ENCODE results near the gene NCOA1. TPM values are rescaled to one million over a fixed set of nuclear protein-coding genes. Genes with fewer than 3 reads are reported as not detected.

Gene NCOA1
- total and polyA plus RNA-seq, 8 donors: 6.2 to 27.0 (median 17.3) TPM

DNA sequence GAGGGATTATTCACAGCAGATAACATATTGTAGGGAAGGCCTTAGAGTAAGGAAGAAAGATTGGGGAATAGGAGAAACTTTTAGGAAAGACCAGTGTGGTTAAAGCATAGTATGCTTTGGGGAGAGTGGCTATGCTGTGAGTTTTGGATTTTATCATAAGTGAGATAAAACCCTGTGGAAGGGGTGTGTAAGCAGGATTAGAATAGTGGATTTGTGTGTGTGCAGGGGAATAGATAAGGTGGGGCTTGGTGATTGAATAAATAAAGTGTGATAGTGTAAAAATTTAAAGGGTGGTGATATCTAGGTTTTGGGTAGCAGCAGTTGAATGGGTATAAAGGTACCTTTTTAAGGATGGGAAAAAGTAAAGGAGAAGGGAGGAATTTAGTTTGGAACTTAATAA lies 137.7 kb downstream of the NCOA1 start:
- intact Hi-C loops (cut with DNase I): no loop called here
- H3K4me3 ChIP-seq: no peak overlapping the region
- no peaks in the 10 kb centered on the region for H3K36me3 ChIP-seq
- peaks cover 16 to 17% (median 16%) of the 10 kb centered on the region in 3 donors for H3K4me1 ChIP-seq
- DNase-seq: no peak
- TF ChIP-seq, protein P1, sequence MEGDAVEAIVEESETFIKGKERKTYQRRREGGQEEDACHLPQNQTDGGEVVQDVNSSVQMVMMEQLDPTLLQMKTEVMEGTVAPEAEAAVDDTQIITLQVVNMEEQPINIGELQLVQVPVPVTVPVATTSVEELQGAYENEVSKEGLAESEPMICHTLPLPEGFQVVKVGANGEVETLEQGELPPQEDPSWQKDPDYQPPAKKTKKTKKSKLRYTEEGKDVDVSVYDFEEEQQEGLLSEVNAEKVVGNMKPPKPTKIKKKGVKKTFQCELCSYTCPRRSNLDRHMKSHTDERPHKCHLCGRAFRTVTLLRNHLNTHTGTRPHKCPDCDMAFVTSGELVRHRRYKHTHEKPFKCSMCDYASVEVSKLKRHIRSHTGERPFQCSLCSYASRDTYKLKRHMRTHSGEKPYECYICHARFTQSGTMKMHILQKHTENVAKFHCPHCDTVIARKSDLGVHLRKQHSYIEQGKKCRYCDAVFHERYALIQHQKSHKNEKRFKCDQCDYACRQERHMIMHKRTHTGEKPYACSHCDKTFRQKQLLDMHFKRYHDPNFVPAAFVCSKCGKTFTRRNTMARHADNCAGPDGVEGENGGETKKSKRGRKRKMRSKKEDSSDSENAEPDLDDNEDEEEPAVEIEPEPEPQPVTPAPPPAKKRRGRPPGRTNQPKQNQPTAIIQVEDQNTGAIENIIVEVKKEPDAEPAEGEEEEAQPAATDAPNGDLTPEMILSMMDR (IDR thresholded peaks at IDR 0.05): no peak
- H3K27ac ChIP-seq: no peak overlapping the region
- H3K27me3 ChIP-seq: no peaks in the 10 kb centered on the region
- no peak for FAIRE-seq
- no peak for ATAC-seq
- no peaks in the 10 kb centered on the region for H3K9me3 ChIP-seq

GRCh38 chr2:24632172-24632571 lies 141.1 kb downstream of the NCOA1 start:
- H3K27ac ChIP-seq: no peak overlapping the region
- H3K27me3 ChIP-seq: no peaks in the 10 kb centered on the region
- FAIRE-seq (no peak), ATAC-seq (peak in 1 of 4 donors; percentile 30), DNase-seq (no peak)
- WGBS, 2 donors: 85 to 100% methylated on average over 1 of the region's 1 CpG
- no peaks in the 10 kb centered on the region for H3K36me3 ChIP-seq
- H3K9me3 ChIP-seq: no peaks in the 10 kb centered on the region
- intact Hi-C loops (cut with DNase I): no loop called here
- H3K4me1 ChIP-seq: peaks cover 7 to 16% (median 15%) of the 10 kb centered on the region in 3 donors
- TF ChIP-seq, protein P1 (IDR thresholded peaks at IDR 0.05): no peak
- H3K4me3 ChIP-seq: no peak overlapping the region

DNA sequence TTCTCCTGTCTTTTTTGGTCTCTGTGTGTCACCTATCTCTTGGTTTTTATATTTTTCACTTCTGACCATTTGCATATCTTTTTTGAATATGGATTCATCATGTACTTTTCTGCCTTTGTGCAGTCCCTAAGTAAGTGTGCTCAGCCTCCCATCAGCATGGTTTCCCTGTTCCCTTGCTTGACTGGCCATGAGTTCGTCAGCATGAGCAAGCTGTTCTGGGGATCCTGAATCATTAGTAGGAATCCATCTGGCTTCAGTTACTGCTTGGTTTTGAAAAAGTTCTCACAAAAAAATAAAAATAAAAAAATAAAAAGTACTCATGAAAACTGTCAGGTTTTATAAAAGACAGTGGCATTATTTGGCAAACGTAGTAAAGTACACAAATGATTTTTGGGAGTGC lies 144.1 kb downstream of the NCOA1 start:
- ATAC-seq: no peak
- TF ChIP-seq, protein P1 (IDR thresholded peaks at IDR 0.05): no peak
- no peaks in the 10 kb centered on the region for H3K27me3 ChIP-seq
- no peak for FAIRE-seq
- no peaks in the 10 kb centered on the region for H3K9me3 ChIP-seq
- no peak overlapping the region for H3K4me3 ChIP-seq
- no peaks in the 10 kb centered on the region for H3K36me3 ChIP-seq
- intact Hi-C loops (cut with DNase I): no loop called here
- no peak overlapping the region for H3K27ac ChIP-seq
- peaks cover 0 to 16% (median 15%) of the 10 kb centered on the region in 3 donors for H3K4me1 ChIP-seq
- 55 to 60% methylated on average over 2 of the region's 2 CpGs for WGBS, 2 donors
- DNase-seq: no peak

DNA sequence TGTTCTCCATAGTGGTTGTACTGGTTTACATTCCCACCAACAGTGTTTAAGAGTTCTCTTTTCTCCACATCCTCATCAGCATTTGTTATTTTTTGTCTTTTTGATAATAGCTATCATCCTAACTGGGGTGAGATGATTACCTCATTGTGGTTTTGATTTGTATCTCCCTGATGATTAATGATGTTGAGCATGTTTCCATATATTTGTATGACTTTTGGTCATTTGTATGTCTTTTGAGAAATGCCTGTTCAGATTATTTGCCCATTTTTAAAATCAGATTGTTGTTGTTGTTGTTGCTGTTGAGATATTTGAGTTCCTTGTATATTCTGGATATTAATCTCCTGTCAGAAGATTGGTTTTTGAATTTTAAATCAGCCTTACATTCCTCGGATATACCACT lies 147.5 kb downstream of the NCOA1 start:
- TF ChIP-seq, protein P1 (IDR thresholded peaks at IDR 0.05): no peak
- Histone ChIP-seq H3K9me3 (no peaks in the 10 kb centered on the region), H3K4me3 (no peak overlapping the region), H3K27ac (no peak overlapping the region), H3K36me3 (no peaks in the 10 kb centered on the region), H3K4me1 (peaks cover 0 to 8% (median 8%) of the 10 kb centered on the region in 3 donors), H3K27me3 (no peaks in the 10 kb centered on the region)
- FAIRE-seq (no peak), ATAC-seq (no peak), DNase-seq (no peak)
- WGBS, 2 donors: 90% methylated on average over 1 of the region's 1 CpG
- intact Hi-C loops (cut with DNase I): no loop called here

GRCh38 chr2:24642351-24642750 lies 151.3 kb downstream of the NCOA1 start:
- WGBS, 2 donors: 87 to 94% methylated on average over 1 of the region's 1 CpG
- DNase-seq (no peak), ATAC-seq (no peak), FAIRE-seq (peak; percentile 49)
- Histone ChIP-seq H3K9me3 (no peaks in the 10 kb centered on the region), H3K27me3 (no peaks in the 10 kb centered on the region), H3K27ac (no peak overlapping the region), H3K4me3 (no peak overlapping the region), H3K4me1 (peaks cover 0 to 8% (median 6%) of the 10 kb centered on the region in 3 donors), H3K36me3 (no peaks in the 10 kb centered on the region)
- intact Hi-C loops (cut with DNase I): no loop called here
- TF ChIP-seq, protein P1 (IDR thresholded peaks at IDR 0.05): no peak

Measured in pancreas (tissue), 10 donors.